Skeletal muscle tissue (tissue), 4 donors: Measurements from ENCODE around the gene VPS37C. TPM values are rescaled to one million over a fixed set of nuclear protein-coding genes. Genes with fewer than 3 reads are reported as not detected.

ENCODE experiments used
- H3K27ac ChIP-seq: one replicate; pipeline ENCODE4 v1.7.0; 2013; ENCODE audit warnings: mild to moderate bottlenecking, low read depth, low read length, inconsistent platforms
- H3K27me3 ChIP-seq, 3 donors: one replicate each; pipeline ENCODE4 v1.7.0; 2013; ENCODE audit warnings: low read length in 3 of 3; ENCODE audit not compliant: control insufficient read depth in 3 of 3, insufficient read depth in 3 of 3
- H3K36me3 ChIP-seq, 3 donors: one replicate each; pipeline ENCODE4 v1.7.0; 2013; ENCODE audit warnings: low read length in 3 of 3; ENCODE audit not compliant: control insufficient read depth in 3 of 3, insufficient read depth in 3 of 3
- H3K4me1 ChIP-seq, 3 donors: one replicate each; pipeline ENCODE4 v1.7.0; 2013; ENCODE audit warnings: low read length in 3 of 3, mild to moderate bottlenecking in 3 of 3; ENCODE audit not compliant: control insufficient read depth in 3 of 3, insufficient read depth in 3 of 3
- H3K4me3 ChIP-seq, 3 donors: one replicate each; pipeline ENCODE4 v1.7.0; 2013; ENCODE audit warnings: low read length in 3 of 3
- H3K9ac ChIP-seq, 3 donors: one replicate each; pipeline ENCODE4 v1.7.0; 2013; ENCODE audit warnings: low read length in 3 of 3, mild to moderate bottlenecking in 3 of 3, moderate library complexity in 2 of 3, low read depth in 1 of 3
- H3K9me3 ChIP-seq, 3 donors: one replicate each; pipeline ENCODE4 v1.7.0; 2013; ENCODE audit warnings: low read length in 3 of 3; ENCODE audit not compliant: control insufficient read depth in 3 of 3
- total RNA-seq: library from RNA; depleted of rRNA; stranded (reverse); fragments of >200 nt; gene quantifications from one replicate; pipeline ENCODE4 v1.2.3, GENCODE V29; 2014
- donor health status: Osteomylitis.

VPS37C gene
- total RNA-seq, 1 donor from 2014 or later, result 5.7 TPM

- Histone ChIP-seq H3K4me1 (peaks cover 33 to 44% (median 34%) of the 10 kb centered on the region in 3 donors), H3K9me3 (no peaks in the 10 kb centered on the region), H3K27ac (no peak overlapping the region), H3K27me3 (no peaks in the 10 kb centered on the region), H3K4me3 (no peak overlapping the region), H3K36me3 (peaks cover 0 to 4% (median 0%) of the 10 kb centered on the region in 3 donors), H3K9ac (no peak overlapping the region)
Measured at GRCh38 chr11:61157743-61158142, 3.5 kb downstream of the VPS37C start.

GRCh38 chr11:61155741-61156140, 5.5 kb downstream of the VPS37C start:
- H3K9me3 ChIP-seq, result no peaks in the 10 kb centered on the region
- peaks cover 0 to 4% (median 0%) of the 10 kb centered on the region in 3 donors for H3K36me3 ChIP-seq
- H3K27ac ChIP-seq, result no peak overlapping the region
- H3K9ac ChIP-seq, result no peak overlapping the region
- H3K4me3 ChIP-seq, result no peak overlapping the region
- H3K4me1 ChIP-seq, result peaks cover 43 to 52% (median 44%) of the 10 kb centered on the region in 3 donors
- H3K27me3 ChIP-seq, result no peaks in the 10 kb centered on the region

DNA sequence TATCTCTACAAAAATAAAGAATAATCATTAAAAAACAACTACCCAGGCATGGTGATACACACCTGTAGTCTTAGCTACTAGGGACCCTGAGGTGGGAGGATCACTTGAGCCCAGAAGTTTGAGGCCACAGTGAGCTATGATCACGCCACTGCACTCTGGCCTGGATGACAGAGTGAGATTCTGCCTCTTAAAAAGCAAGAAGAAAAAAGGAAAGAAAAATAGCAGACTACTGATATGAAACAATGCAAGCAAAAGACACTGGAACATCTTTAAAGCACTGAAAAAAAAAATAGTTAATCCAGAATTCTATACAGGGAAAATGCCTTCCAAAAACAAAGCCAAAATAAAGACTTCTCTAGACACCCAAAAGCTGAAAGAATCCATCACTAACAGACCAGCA, 5.9 kb downstream of the VPS37C start:
- peaks cover 41 to 52% (median 43%) of the 10 kb centered on the region in 3 donors for H3K4me1 ChIP-seq
- H3K9ac ChIP-seq, result no peak overlapping the region
- H3K4me3 ChIP-seq, result no peak overlapping the region
- H3K36me3 ChIP-seq, result peaks cover 0 to 4% (median 0%) of the 10 kb centered on the region in 3 donors
- H3K27me3 ChIP-seq, result no peaks in the 10 kb centered on the region
- no peak overlapping the region for H3K27ac ChIP-seq
- H3K9me3 ChIP-seq, result no peaks in the 10 kb centered on the region

GRCh38 chr11:61154528-61154927, 6.7 kb downstream of the VPS37C start:
- Histone ChIP-seq H3K4me1 (peaks cover 44 to 54% (median 45%) of the 10 kb centered on the region in 3 donors), H3K9ac (no peak overlapping the region), H3K27ac (no peak overlapping the region), H3K27me3 (no peaks in the 10 kb centered on the region), H3K9me3 (no peaks in the 10 kb centered on the region), H3K36me3 (peaks cover 0 to 4% (median 0%) of the 10 kb centered on the region in 3 donors), H3K4me3 (no peak overlapping the region)

GRCh38 chr11:61153593-61154095, 7.6 kb downstream of the VPS37C start:
- H3K4me1 ChIP-seq, result peaks cover 40 to 54% (median 45%) of the 10 kb centered on the region in 3 donors
- peaks cover 0 to 4% (median 0%) of the 10 kb centered on the region in 3 donors for H3K36me3 ChIP-seq
- H3K4me3 ChIP-seq, result no peak overlapping the region
- peak overlapping the region; percentile 66 for H3K27ac ChIP-seq
- no peaks in the 10 kb centered on the region for H3K9me3 ChIP-seq
- no peaks in the 10 kb centered on the region for H3K27me3 ChIP-seq
- H3K9ac ChIP-seq, result peak overlapping the region in 2 of 3 donors; percentile 18 to 57

DNA sequence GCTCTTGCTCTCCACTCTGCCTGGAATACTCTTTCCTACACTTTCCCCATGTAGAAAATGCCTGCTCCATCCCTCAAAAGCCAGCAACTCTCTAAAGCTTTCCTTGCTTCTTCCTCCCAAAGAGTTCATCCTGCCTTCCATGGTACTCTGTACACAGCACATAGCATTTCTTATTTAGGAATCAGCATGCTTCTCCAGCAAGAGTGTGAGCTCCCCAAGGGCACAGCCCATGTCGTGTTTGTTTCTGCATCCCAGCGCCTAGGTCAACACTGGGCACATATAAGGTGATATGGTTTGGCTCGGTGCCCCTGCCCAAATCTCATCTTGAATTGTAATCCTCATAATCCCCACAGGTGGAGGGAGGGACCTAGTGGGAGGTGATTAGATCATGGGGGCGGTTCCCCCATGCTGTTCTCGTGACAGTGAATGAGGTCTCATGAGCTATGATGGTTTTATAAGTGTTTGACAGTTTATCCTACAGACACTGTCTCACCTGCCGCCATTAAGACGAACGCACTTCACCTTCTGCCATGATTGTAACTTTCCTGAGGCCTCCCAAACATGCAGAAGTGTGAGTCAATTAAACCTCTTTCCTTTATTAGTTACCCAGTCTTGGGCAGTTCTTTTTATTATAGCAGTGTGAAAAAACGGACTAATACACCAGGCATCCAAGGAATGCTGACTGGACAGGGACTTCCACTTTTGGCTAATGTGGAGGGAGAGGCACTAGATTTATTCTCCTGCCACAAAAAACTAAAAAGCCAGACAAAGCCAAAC, 8.2 kb downstream of the VPS37C start:
- no peaks in the 10 kb centered on the region for H3K27me3 ChIP-seq
- H3K4me1 ChIP-seq, result peaks cover 42 to 53% (median 42%) of the 10 kb centered on the region in 3 donors
- no peaks in the 10 kb centered on the region for H3K9me3 ChIP-seq
- H3K9ac ChIP-seq, result peak overlapping the region in 2 of 3 donors; percentile 18 to 57
- H3K36me3 ChIP-seq, result peaks cover 0 to 4% (median 0%) of the 10 kb centered on the region in 3 donors
- peak overlapping the region; percentile 66 for H3K27ac ChIP-seq
- H3K4me3 ChIP-seq, result no peak overlapping the region

- Histone ChIP-seq H3K9ac (peak overlapping the region; percentile 29 to 60 (median 60)), H3K27ac (peak overlapping the region; percentile 60), H3K27me3 (no peaks in the 10 kb centered on the region), H3K36me3 (peaks cover 0 to 4% (median 0%) of the 10 kb centered on the region in 3 donors), H3K4me3 (peak overlapping the region in 1 of 3 donors; percentile 6), H3K9me3 (no peaks in the 10 kb centered on the region), H3K4me1 (peaks cover 42 to 63% (median 45%) of the 10 kb centered on the region in 3 donors)
Measured at GRCh38 chr11:61151545-61152252, 9.5 kb downstream of the VPS37C start.

DNA sequence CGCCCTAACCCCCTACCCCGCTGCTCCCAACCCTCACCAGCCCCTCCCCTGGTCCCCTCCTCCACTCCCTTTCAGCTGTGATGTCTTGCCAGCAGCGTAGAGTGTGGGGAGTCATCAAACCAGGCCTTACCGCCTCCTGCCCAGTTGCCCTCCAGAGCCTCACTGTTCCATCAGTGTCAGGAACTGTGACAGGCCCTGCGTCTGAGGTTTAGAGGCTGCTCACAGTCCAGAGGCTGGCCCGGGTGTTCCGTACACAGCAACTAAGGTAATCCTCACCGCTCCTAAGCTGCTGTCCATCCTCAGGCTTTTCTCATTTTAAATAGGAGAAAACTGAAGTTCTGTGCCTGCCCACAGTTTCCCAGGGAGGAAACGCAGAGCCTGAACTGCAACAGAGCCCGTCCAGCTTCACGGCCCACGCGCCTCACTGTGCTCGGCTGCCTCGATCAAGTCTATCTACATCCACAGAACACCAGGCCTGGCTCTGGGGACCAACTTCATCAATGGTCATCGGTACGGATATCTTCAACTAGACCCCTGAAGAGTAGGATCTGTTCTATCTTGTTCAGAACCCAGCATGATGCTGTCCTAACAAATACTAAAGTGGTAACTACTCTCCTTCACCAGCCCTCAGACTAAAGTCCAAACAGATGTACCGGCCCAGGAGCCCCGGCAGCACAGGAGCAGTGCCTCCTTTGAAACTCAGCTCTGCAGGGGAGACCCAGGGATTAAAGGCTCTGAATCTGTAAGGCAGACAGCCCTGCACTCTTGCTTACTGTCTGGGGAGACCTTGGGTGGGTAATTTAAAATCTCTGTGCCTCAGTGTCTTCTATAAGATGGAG, 10.3 kb downstream of the VPS37C start:
- Histone ChIP-seq H3K4me1 (peaks cover 42 to 63% (median 45%) of the 10 kb centered on the region in 3 donors), H3K27ac (peak overlapping the region; percentile 60), H3K4me3 (no peak overlapping the region), H3K9ac (peak overlapping the region; percentile 29 to 60 (median 60)), H3K27me3 (no peaks in the 10 kb centered on the region), H3K36me3 (peaks cover 0 to 4% (median 0%) of the 10 kb centered on the region in 3 donors), H3K9me3 (no peaks in the 10 kb centered on the region)
